HG03095 (cell line): ENCODE data around the gene CHRM5.
"Not testable (repeated sequence)": the region's sequence is repeated elsewhere in the genome, so short reads cannot be mapped to it uniquely, and the experiment has no call there.

Experiments
- ATAC-seq: cut with Tn5 transposase; IDR thresholded peaks from one replicate; pipeline ENCODE4 v1.9.1; 2021; ENCODE audit warnings: moderate library complexity; ENCODE audit not compliant: unreplicated experiment

CHRM5 gene

DNA sequence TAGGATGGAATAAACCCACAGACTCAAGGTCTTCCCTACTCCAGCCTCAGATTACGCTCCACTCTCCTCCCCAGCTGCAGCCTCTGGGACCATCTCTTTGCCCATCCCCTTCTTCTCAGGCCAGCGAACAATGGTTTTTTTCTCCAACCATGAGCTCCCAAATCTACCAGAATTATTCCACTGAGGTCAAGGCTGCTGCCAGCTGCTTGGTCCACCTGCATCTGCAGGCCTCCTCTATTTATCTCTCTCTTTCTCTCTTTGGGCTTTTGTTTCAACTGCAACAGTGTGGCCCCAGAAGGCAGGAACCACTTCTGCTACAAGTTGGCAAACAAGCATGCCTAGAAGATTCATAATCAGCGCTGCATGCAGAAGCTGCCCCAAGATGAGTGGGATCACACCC lies 19.1 kb downstream of the CHRM5 start:
- no peak for ATAC-seq

DNA sequence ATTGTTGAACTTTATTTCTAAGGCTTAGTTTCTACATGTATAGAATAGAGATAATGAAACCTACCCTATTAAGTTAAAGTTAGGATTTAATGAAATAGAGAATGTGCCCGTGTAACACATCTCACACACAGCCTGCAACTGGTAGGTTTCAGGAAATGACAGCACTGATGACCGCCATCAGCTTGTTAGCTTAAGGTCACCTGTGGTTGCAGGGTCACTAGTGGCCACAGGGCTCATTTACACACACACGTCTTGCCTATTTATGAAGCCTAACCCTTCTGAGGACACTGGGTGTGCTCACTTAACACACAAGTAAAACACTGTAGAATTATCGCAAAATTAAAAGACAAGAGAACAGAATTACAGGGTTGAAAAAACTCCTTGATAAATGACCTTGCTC lies 20.1 kb downstream of the CHRM5 start:
- no peak for ATAC-seq

DNA sequence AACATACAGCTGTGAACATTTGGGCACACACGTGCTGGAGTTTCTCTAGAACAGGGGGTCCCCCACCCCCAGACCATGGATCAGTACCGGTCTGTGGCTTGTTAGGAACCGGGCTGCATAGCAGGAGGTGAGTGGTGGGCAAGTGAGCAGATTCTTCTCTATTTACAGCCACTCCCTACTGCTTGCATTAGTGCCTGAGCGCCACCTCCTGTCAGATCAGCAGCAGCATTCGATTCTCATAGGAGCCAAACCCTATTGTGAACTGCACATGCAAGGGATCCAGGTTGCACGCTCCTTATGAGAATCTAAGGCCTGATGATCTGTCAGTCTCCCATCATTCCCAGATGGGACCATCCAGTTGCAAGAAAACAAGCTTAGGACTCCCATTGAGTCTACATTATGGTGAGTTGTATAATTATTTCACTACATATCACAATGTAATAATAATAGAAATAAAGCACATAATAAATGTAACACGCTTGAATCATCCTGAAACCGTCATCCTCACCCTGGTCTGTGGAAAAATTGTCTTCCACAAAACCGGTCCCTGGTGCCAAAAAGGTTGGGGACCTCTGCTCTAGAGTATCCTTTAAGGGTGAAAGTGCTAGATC lies 25.8 kb downstream of the CHRM5 start:
- no peak for ATAC-seq

DNA sequence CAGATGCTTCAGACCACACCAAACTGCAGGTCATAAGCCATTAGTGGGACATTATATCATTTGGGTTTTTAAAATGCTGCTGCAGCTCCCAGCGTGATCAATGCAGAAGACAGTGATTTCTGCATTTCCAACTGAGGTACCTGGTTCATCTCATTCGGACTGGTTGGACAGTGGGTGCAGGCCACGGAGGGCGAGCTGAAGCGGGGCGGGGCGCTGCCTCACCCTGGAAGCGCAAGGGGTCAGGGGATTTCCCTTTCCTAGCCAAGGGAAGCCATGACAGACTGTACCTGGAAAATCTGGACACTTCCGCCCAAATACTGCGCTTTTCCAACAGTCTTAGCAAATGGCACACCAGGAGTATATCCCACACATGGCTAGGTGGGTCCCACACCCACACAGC lies 27.4 kb downstream of the CHRM5 start:
- not testable (repeated sequence) for ATAC-seq

DNA sequence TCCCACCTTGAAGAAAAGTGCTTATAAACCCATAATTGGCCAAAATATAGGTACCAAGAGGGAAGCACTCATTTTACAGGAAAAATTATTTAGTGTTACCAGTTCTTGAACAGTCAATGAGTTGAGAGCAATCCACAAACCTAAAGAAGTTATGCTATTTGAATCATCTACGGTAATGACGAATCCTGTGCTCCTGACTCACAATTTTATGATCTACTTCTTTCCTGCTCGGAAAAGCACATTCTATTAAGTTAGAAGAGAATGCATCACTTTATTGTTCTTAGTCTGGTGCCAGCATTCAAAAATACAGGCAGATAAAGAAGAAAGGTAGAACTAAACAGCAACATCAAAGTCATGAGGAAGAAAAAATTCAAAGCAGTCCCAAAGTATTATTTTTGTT lies 33.2 kb downstream of the CHRM5 start:
- ATAC-seq, result no peak

DNA sequence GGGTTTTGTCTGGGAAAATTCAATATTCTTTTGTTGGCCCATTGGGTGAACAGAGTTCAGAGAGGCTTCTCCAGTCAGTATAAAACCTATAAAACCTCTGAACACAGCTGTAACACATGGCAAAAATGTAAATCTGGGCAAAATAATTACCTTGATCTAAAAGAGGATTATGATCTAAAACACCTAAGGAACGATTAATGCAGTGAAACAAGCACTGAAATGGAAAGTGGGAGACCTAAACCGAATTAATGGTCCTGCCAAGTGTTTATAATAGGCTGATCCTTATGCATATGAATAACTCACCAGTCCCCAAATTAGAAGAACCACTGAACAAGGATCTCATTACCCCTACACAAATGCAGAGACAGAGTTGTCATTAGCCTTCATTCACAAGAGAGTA lies 38.1 kb downstream of the CHRM5 start:
- no peak for ATAC-seq

DNA sequence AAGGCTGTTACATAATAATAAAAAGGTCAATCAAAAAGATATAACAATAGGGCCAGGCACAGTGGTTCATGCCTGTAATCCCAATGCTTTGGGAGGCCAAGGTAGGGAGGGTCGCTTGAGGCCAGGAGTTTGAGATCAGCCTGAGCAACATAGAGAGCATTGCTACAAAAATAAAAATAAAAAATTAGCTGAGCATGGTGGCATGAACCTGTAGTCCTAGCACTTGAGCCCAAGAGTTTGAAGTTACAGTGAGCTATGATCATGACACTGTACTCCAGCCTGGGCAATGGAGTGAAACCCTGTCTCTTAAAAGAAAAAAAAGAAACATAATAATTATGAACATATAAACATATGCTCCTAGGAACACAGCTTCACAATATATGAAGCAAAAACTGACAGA lies 41.4 kb downstream of the CHRM5 start:
- no peak for ATAC-seq

DNA sequence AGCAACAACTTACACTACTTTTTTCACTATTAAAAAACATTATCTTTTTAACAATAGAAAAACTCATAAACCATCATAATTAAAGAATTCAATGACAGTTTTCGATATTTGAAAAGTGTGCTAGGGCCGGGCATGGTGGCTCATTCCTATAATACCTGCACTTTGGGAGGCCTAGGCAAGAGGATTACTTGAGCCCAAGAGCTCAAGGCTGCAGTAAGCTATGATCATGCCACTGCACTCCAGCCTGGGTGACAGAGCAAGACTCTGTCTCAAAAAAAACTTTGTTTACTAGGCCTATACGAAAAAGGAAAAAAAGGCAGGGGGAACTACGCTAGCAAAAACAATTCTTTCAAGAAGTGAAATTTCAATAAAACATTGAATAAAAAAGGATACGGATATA lies 42.6 kb downstream of the CHRM5 start:
- no peak for ATAC-seq

DNA sequence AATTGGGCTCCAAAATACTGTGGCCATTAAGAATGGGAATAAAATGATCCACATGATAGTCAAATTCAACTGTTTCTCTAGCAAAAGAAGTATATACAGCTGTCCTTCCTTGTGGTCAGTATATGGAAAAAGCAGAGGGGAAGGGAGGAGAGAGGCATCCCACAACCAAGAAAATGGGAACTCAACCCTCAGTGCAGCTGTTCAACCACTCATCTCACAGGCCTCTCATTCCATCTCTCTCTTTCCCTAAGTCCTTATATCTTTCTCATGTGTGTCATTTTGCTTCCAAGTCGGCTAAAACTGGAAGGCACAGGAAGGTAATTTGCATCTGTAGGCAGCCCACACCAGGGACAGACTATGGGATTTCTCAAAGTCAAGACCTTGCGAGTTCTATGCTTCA lies 43.2 kb downstream of the CHRM5 start:
- ATAC-seq, result no peak

DNA sequence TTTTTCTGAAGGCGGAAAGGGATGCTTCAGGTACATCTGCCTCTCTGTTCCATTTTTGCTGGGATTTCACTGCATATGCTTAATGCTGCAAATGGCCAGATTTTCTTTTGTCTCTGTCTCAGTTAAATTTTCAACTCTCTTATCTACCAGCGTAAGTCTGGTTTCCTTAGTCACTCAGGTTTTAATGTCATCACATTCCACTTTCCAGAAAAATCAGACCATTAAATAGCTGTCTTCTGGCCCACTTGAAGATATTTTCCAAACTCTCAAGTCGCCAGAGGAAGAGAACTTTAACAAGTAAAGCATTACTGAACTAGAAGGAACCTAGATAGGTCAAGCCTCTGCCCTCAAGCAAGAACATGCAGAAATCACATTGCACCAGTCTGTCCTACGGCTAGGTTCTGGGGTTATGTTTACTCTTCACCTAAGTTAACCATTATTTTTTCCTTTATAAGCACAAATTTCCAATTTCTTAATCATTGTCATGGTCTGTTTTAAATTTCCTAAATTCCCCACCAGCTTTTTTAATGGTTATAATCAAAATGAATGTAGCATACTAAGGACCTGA lies 44.2 kb downstream of the CHRM5 start:
- no peak for ATAC-seq

DNA sequence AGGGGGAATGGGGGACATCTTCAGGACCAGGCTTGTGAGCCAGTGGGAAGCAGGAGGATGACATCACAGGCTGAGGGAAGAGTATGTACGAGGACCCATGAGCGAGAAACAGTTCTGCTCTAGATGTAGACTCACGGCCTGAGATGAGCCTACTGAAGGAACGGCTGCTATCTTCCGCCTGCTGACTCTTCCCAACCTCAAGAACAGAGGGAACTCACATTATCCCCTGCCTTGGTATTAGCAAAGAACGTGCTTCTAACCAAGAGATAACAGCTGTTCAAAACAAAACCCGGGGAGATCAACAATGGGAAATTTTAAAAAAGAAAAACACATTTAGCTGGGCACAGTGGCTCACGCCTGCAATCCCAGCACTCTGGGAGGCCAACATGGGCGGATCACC lies 45.4 kb downstream of the CHRM5 start:
- ATAC-seq, result no peak

DNA sequence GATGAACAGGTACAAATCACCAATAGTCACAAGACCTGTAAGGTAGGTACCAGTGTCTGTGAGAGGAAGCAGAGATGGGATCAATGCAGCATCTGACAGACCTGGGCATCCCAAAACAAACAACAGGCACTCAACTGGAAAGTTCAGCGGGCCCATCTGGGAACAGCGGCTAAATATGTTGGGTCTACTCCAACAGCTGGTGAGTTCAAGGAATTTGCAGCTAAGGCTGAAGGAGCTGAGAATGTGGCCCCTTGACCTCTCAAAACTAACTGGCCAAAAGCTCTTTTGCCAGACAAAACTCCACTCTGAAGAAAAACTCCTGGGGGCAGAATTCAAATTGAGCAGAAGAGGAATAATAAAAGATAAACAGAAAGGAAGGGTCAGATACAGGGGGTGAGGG lies 46.3 kb downstream of the CHRM5 start:
- ATAC-seq, result no peak

DNA sequence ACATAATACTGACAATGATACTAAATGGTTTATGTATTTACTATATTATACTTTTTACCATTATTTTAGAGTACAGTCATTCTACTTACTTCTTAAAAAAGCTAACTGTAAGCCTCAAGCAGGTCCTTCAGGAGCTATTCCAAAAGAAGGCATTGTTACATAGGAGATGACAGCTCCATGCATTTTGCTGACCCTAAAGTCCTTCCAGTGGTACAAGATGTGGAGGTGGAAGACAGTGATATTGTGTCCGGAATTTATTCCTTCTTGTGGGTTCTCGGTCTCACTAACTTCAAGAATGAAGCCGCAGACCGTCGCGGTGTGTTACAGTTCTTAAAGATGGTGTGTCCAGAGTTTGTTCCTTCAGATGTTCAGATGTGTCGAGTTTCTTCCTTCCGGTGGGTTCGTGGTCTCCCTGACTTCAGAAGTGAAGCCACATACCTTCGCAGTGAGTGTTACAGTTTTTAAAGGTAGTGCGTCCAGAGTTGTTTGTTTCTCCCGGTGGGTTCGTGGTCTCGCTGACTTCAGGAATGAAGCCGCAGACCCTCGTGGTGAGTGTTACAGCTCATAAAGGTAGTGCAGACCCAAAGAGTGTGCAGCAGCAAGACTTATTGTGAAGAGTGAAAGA lies 49.8 kb downstream of the CHRM5 start:
- no peak for ATAC-seq

DNA sequence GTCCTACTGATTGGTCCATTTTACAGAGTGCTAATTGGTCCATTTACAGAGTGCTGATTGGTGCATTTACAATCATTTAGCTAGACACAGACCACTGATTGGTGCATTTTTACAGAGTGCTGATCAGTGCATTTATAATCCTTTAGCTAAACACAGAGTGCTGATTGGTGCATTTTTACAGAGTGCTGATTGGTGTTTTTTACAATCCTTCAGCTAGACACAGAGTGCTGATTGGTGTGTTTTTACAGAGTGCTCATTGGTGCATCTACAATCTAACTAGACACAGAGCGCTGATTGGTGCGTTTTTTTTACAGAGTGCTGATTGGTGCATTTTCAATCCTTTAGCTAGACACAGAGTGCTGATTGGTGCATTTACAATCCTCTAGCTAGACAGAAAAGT lies 50.4 kb downstream of the CHRM5 start:
- not testable (repeated sequence) for ATAC-seq

DNA sequence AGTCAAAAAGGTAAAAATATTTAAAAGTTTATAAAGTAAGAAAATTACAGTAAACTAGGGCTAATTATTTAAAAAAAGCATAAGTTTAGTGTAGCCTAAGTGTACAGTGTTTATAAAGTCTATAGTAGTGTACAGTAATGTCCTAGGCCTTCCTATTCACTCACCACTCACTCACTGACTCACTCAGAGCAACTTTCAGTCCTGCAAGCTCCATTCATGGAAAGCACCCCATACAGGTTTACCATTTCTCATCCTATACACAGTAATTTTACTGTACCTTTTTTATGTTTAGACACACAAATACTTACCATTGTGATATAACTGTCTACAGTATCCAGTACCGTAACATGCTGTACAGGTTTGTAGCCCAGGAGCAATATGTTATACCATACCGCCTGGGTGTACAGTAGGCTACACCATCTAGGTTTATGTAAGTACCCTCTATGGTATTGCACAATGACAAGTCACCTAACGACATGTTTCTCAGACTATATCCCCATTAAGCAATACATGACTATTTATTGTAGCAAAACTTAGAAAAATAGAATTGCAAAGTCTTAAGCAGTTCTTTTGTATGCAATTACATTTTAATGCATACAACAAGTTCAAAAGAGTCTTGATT lies 51.2 kb downstream of the CHRM5 start:
- ATAC-seq, result no peak

DNA sequence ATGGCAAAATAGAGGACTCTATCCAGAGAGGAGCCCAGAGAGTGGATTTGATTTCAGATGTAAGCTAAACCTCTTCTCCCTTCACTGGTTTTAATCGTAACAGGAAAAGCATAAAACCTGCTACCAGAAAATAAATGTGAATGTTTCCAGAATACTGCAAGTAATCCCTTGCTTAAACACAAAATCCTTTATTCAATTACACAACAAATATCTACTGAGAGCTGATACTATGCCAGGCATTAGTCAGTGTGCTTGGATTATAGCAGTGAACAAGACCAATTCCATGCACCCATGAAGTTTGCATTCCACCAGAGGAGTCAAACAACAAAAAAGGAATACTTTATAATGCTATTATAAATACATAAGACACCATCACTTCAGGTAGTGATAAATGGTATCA lies 55.6 kb downstream of the CHRM5 start:
- ATAC-seq, result no peak

DNA sequence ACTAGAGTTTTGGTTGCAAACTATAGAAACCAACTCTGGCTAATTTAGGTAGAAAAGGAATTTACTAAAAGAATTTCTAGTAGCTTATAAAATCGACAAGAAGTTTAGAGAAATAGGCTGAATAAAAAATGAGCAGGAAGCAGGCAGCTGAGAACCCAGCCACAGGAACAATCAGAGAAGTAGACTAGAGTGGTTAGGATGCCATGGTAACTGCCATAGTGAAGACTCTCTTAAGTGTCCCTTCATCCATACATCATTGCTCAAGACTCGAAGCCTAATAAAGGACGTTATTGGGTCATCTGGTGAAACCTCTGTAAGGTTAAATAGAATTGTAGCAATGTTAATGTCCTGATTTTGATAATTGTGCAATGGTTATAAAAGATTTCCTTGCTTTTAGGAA lies 57.0 kb downstream of the CHRM5 start:
- no peak for ATAC-seq

DNA sequence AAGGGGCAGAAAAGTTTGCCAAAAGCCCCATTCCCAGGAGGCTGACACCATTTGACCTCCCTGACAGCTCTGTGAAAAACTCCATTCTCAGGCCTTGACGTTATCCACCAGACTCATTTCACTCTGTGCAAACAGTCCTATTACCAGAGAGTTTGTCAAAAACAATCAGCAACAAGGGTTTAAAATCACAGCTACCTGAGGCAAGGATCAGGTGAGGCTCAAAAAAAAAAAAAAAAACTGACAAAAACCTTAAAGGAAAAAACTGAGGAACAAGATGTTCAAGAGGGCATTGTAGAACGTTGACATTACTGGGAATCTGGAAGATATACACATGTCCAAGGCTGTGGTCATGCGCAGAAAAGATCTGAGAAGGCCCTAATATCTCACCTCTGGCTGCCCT lies 59.3 kb downstream of the CHRM5 start:
- no peak for ATAC-seq

DNA sequence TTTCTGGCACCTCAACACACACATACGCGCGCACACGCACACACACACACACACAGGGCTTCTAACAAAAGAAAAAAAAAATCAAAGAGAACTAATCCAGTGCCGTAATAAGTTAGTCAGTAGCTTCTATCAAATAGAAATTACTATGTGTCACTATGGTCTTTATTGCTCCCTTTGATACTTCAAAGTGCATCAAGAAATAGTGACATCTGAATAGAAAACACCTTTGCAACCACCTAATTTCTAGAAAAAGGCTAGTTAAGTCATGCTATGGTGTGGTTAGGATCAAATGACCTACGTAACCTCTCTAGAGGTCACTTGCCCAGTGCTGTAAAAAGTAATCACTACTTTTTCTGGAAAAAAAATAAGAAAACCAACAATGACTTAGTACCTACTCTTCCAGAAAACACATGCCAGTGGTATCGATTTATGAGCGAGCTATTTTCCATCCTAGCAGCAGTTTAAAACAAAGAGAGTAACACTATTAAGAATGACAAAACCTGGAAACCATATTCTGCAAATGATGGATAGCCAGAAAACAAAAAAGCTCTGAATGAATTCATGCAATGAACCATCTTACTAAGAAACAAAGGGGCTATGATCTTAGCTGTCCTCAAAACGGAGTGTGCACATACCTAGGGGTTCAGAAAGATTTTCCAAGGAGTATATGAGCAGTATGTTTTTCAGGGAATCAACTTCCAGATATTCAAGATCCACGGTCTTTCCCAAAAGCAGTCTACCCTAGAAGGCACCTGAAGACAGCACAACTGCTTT lies 63.9 kb downstream of the CHRM5 start:
- ATAC-seq, result no peak

DNA sequence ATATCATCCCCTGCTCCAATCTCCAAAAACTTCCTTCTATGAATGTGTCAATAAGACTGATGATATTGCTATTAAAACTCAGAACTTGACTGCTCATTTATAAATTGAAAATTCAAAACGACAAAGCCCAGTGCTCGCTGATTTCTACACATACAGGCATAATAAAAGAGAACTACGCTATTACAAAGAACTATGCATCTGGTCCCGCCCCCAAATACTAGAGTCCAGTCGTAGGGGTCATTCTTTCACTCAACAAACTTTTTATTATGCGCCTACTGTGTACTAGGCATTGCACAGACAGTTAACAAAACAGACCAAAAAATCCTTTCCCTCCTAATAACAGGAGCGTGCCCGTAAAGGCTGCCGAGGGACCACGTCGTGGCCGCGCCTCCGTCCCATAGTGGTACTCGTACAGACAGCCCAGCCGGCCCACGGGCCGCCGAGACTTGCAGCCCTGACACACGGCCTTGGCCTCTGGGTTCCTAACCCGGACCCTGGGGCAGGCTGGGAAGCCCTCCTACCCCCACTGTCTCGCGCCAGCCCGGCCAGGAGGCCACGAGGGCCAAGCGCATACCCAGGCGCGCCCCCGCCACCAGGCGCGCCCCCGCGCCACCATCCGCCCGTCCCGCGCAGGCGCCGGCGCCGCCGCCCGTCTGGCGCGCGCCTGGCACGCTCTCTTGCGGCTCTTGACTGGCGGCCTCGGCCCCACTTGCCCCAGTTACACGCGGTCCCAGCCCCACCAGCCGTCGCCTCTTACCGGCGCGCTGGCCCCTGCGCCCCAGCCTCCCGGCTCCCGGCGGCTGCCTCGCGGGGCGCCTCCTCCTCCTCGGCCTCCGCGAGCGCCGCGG lies 70.0 kb downstream of the CHRM5 start:
- ATAC-seq, result peak; percentile 60
